Vagina (tissue), 2 donors: ENCODE results near the gene ACIN1.

Experiments
- POLR2A ChIP-seq, 2 donors: fragments of 450-650 bp; IDR thresholded peaks; one replicate each; pipeline ENCODE4 v1.6.1; 2017; ENCODE audit warnings: antibody characterized with exemption in 2 of 2, mild to moderate bottlenecking in 2 of 2, moderate library complexity in 2 of 2
- TF ChIP-seq, protein P1 (sequence below), 3 experiments: fragments of 450-650 bp in 2 of 3; fragments of 200-600 bp in 1 of 3; sonication (generic) in 1 of 3; IDR thresholded peaks; one replicate each; pipeline ENCODE4 v1.5.1; 2017 to 2019; ENCODE audit warnings: antibody characterized with exemption in 3 of 3, mild to moderate bottlenecking in 2 of 3, moderate library complexity in 2 of 3

DNA sequence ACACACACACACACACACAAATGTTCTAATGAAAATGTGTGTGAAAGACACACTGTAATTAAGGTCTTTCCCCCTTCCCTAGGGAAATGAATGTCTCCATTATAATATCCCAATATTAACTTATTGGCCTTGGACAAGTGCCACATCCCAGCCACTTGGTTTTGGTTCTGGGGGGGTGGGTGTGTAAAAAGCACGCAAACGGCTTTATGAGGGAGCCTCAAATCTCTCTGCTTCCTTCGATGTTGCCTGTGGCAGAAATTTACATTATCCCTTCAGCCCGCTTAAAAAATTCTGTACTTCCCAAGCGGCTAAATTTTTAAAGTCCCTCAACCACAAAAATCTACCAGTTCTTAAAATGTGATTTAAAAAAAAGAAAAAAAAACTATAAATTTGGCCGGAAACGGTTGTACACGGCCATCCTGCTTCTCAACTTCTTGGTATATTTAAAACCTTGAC lies 85.4 kb downstream of the ACIN1 start:
- TF ChIP-seq, protein P1, sequence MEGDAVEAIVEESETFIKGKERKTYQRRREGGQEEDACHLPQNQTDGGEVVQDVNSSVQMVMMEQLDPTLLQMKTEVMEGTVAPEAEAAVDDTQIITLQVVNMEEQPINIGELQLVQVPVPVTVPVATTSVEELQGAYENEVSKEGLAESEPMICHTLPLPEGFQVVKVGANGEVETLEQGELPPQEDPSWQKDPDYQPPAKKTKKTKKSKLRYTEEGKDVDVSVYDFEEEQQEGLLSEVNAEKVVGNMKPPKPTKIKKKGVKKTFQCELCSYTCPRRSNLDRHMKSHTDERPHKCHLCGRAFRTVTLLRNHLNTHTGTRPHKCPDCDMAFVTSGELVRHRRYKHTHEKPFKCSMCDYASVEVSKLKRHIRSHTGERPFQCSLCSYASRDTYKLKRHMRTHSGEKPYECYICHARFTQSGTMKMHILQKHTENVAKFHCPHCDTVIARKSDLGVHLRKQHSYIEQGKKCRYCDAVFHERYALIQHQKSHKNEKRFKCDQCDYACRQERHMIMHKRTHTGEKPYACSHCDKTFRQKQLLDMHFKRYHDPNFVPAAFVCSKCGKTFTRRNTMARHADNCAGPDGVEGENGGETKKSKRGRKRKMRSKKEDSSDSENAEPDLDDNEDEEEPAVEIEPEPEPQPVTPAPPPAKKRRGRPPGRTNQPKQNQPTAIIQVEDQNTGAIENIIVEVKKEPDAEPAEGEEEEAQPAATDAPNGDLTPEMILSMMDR (IDR thresholded peaks at IDR 0.05): no peak
- TF ChIP-seq POLR2A (IDR thresholded peaks at IDR 0.05): no peak
